Stimulated activated naive B cell treated with anti-CD40 and anti-IgM and Interleukin-4, amounts not matched to agents 10 μg/mL and 1 μg/mL and 100 μg/mL, for 72 hours (primary cell): ENCODE results near the gene GABRB3.

Experiments
- ATAC-seq, 2 donors: fragments of 150-1000 bp; cut with Tn5 transposase; replicated peaks; 2 replicates each; pipeline ENCODE4 v1.10.0; 2021; ENCODE audit warnings: moderate library complexity in 1 of 2
- DNase-seq: peaks from one replicate; pipeline ENCODE4 v3.0.0; 2021
- H3K27ac Mint-ChIP-seq: one replicate; pipeline ENCODE4 v1.8.0; 2022; ENCODE audit warnings: mild to moderate bottlenecking, mixed read lengths
- H3K27me3 Mint-ChIP-seq, 2 donors: one replicate each; pipeline ENCODE4 v1.8.0; 2022; ENCODE audit warnings: mixed read lengths in 2 of 2
- H3K36me3 Mint-ChIP-seq, 2 donors: one replicate each; pipeline ENCODE4 v1.8.0; 2022; ENCODE audit warnings: mixed read lengths in 2 of 2, mild to moderate bottlenecking in 1 of 2
- H3K4me1 Mint-ChIP-seq, 2 donors: one replicate each; pipeline ENCODE4 v1.8.0; 2022; ENCODE audit warnings: mixed read lengths in 2 of 2, mild to moderate bottlenecking in 1 of 2
- H3K4me3 Mint-ChIP-seq, 2 donors: one replicate each; pipeline ENCODE4 v1.8.0; 2022; ENCODE audit warnings: mild to moderate bottlenecking in 2 of 2, mixed read lengths in 2 of 2, moderate library complexity in 1 of 2
- H3K9me3 Mint-ChIP-seq, 2 donors: one replicate each; pipeline ENCODE4 v1.8.0; 2022; ENCODE audit warnings: mixed read lengths in 2 of 2, mild to moderate bottlenecking in 1 of 2

Gene GABRB3

DNA sequence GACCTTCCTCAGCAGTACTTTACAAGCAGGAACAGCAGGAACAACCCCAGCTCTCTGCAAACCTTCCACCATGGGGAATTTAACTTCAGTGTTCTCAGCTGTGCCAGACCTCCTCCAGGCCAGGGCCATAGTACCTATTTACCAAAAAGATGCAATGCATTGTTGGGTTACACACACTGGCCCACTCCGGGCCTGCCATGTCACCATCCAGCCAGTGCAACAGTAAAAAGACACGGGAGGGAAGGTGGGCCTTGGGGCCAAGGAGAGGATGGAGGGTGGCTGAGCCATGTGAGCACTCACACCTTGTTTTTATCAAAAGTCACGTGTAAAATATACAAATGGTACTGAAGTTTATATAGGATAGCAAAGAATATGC lies 157.0 kb downstream of the GABRB3 start:
- Mint-ChIP-seq H3K27me3 (no peaks in the 10 kb centered on the region), H3K4me3 (no peak overlapping the region), H3K27ac (no peak overlapping the region), H3K9me3 (peaks cover 4 to 5% of the 10 kb centered on the region in 2 donors), H3K4me1 (no peaks in the 10 kb centered on the region), H3K36me3 (no peaks in the 10 kb centered on the region)
- DNase-seq, result no peak
- ATAC-seq, result no peak

DNA sequence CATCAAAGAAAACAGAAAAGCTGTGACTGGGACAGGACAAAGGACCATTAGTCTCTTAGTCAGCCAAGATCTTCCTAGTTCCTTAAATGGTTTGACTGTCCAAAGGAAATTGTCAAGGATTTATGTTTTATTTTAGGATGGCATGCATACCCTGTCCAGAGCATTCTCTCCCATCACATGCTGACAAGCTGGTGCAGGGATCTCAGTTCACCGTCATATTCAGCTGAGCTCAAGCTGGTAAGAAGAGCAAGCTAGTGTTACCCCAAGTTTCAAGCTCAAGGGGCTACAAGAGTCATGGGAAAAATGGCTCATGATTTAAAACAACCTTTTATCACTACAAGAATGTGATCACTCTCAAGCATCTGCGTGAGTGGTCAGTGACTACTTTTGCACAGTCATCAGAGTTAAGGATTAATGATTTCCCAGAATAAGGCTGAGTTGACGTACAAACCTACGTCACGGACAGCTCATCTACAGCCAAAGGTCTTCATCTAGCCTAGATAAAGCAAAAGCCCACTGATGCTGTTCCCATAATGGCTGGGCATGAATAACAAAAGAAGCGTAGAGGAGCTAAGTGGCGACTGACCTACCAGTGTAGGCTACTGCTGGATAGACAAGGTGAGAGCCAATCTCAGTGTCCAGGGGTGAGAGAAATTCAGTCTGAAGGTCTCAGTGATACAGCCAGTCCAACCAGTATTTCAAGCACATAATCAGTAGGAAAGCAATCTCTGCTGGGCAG lies 157.5 kb downstream of the GABRB3 start:
- Mint-ChIP-seq H3K36me3 (no peaks in the 10 kb centered on the region), H3K4me3 (no peak overlapping the region), H3K27ac (no peak overlapping the region), H3K9me3 (peaks cover 5 to 6% of the 10 kb centered on the region in 2 donors), H3K4me1 (no peaks in the 10 kb centered on the region), H3K27me3 (no peaks in the 10 kb centered on the region)
- ATAC-seq (no peak), DNase-seq (no peak)

DNA sequence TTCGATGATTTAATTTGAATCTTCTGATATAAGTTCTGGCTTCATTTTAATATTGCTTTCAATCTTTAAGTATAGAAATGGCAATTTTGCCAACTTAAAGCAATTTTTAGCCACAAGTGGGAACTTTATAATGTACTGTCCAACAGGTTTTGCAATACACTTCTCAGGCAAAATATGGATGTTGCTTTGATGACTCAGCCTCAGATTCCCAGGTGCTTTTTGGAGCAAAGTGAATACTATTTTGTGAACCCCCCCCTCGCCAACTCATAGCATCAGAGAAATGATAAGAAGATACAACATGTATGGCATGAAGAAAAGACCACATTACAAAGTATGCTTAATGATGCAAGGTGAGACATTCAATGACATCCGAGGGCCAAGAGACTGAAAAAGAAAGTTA lies 158.1 kb downstream of the GABRB3 start:
- peaks cover 0 to 2% of the 10 kb centered on the region in 2 donors for H3K36me3 Mint-ChIP-seq
- no peak overlapping the region for H3K4me3 Mint-ChIP-seq
- H3K4me1 Mint-ChIP-seq, result no peaks in the 10 kb centered on the region
- no peak overlapping the region for H3K27ac Mint-ChIP-seq
- peaks cover 9 to 11% of the 10 kb centered on the region in 2 donors for H3K9me3 Mint-ChIP-seq
- no peaks in the 10 kb centered on the region for H3K27me3 Mint-ChIP-seq
- DNase-seq, result no peak
- ATAC-seq, result no peak

DNA sequence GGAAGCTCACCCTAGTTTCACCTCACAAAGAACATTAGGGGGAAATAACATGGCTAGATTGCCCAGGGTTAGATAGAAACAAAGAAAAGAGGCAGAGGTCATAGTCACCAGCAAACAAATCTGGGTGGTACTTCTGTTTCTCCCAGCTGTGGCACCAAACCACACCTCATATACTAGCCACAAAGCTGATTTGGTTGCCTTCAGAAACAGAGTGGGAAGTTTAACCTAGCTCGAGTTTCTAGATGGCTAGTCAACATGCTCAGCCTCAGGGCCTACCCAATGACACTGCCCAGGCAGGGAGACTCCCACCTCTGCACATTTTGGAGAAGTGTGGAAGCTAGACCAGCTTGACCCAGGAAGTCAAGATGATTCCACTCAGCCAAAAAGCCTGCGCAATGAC lies 174.2 kb downstream of the GABRB3 start:
- no peaks in the 10 kb centered on the region for H3K36me3 Mint-ChIP-seq
- no peak overlapping the region for H3K27ac Mint-ChIP-seq
- DNase-seq (no peak), ATAC-seq (no peak)
- no peaks in the 10 kb centered on the region for H3K4me1 Mint-ChIP-seq
- no peak overlapping the region for H3K4me3 Mint-ChIP-seq
- no peaks in the 10 kb centered on the region for H3K27me3 Mint-ChIP-seq
- peaks cover 25 to 26% of the 10 kb centered on the region in 2 donors for H3K9me3 Mint-ChIP-seq

DNA sequence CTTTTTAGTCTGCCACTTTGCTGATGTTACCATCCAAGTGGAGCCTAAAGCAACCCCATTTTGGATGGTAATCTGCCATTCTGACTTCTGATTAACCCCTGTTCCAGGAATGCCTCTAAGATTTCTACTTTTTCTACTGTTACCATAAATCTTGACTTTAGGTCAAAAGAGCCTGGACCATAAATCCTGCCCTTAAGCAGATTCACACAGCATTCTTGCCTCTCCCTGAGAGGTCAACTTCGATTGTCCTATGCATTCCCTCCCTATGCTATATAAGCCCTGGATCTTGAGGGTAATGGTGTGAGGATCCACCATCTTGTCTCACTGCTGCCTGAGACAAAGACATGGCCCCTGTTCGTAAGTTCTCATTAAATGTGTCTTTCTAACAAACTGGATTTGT lies 177.3 kb downstream of the GABRB3 start:
- Mint-ChIP-seq H3K4me3 (no peak overlapping the region), H3K36me3 (no peaks in the 10 kb centered on the region), H3K9me3 (peaks cover 19 to 20% of the 10 kb centered on the region in 2 donors), H3K27me3 (no peaks in the 10 kb centered on the region), H3K4me1 (no peaks in the 10 kb centered on the region), H3K27ac (no peak overlapping the region)
- DNase-seq (no peak), ATAC-seq (no peak)

DNA sequence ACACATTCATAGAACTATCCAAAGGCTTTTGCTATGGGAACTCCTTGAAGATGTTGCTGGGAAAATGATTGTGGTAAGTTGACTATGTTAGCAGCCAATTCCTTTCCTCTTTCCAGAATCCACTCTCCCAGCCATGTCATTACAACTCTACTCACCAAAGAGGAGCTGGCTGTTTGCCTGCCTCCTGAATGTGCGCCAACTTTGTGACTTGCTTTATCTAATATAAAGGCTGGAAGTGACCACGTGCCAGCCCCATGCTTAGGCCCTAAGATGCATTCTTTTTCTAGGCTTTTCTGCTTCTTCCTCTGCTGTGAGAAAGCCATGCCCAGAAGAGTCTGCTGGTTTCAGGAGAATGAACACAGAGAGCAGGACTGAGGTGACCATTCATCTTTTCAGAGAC lies 182.2 kb downstream of the GABRB3 start:
- Mint-ChIP-seq H3K4me3 (no peak overlapping the region), H3K9me3 (peaks cover 8% of the 10 kb centered on the region in 2 donors), H3K27me3 (no peaks in the 10 kb centered on the region), H3K36me3 (no peaks in the 10 kb centered on the region), H3K4me1 (no peaks in the 10 kb centered on the region), H3K27ac (no peak overlapping the region)
- ATAC-seq, result no peak
- no peak for DNase-seq

DNA sequence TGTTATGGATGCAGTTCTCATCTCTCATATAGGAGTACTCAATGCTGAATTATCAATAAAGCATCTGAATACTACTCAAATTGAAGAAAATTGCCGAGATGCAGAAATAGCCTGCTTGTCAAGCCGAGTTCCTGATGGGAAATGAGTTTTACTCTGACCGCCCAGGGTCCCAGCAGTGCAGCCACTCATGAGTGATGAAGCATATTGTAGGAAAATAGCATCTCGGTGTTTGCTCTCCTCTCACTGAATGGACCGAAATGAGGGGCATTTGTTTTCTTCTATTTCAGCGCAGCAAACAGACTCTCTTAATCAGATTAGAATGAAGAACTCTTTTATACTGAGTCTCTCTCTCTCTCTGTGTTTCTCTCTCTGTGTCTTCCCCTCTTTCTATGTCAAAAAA lies 190.0 kb downstream of the GABRB3 start:
- peaks cover 7 to 13% of the 10 kb centered on the region in 2 donors for H3K9me3 Mint-ChIP-seq
- ATAC-seq, result no peak
- no peak overlapping the region for H3K4me3 Mint-ChIP-seq
- no peaks in the 10 kb centered on the region for H3K4me1 Mint-ChIP-seq
- no peak overlapping the region for H3K27ac Mint-ChIP-seq
- no peaks in the 10 kb centered on the region for H3K27me3 Mint-ChIP-seq
- H3K36me3 Mint-ChIP-seq, result no peaks in the 10 kb centered on the region
- DNase-seq, result no peak

DNA sequence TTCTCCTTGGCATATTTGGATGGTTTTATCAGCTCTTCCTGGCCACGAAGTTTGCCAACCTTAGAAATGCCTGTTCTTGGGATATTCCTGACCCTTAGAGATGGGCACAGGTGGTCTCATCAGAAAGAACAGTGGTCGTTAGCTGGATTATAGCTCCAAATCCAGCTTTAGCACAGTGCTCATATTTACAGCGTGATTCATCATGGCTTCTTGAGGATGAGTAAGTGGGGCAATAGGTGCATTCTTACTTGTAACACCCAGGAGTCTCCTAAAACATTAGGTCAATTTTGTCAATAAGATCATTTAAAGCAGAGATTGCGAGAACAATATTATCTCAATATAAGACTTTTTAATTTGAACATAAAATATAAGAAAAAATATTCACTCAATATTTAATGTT lies 191.9 kb downstream of the GABRB3 start:
- Mint-ChIP-seq H3K4me1 (no peaks in the 10 kb centered on the region), H3K9me3 (peaks cover 3 to 14% of the 10 kb centered on the region in 2 donors), H3K36me3 (no peaks in the 10 kb centered on the region), H3K4me3 (no peak overlapping the region), H3K27me3 (no peaks in the 10 kb centered on the region), H3K27ac (no peak overlapping the region)
- ATAC-seq (no peak), DNase-seq (no peak)

DNA sequence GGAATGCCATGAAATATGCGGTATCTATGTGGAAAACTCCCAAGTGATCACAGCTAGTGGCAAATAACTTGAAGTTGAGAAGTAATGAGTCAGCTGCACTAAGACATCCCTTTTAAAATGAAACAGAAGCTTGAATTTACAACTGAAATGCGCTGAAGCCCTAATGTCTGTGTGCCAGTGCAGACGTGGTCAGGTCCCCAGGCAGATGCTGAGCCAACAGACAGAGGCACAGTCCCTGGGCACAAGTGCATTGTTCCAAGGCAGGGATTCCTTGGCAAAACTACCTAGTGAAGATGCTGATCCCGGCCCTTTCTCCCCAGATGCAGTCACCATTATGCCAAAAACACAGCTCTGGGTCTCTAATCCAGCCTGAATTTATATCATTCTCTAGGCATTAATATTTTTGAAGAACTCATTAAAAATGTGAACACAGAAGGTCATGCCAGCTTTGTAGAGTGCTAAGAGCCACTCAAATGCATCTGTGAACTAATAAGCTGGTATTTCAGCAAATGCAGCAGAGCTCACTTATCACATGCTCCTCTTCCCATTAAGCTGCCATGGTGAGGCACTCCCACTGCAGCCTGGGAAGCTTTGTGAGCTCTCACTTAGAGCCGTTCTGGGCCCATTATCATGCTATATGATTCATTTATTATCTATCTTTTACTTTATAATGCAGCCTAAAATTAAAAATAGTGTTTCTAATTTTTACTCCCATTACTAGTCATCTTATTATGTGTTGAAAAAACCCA lies 200.1 kb downstream of the GABRB3 start:
- Mint-ChIP-seq H3K36me3 (no peaks in the 10 kb centered on the region), H3K27ac (no peak overlapping the region), H3K9me3 (peaks cover 4 to 9% of the 10 kb centered on the region in 2 donors), H3K27me3 (no peaks in the 10 kb centered on the region), H3K4me3 (no peak overlapping the region), H3K4me1 (no peaks in the 10 kb centered on the region)
- ATAC-seq (no peak), DNase-seq (no peak)

DNA sequence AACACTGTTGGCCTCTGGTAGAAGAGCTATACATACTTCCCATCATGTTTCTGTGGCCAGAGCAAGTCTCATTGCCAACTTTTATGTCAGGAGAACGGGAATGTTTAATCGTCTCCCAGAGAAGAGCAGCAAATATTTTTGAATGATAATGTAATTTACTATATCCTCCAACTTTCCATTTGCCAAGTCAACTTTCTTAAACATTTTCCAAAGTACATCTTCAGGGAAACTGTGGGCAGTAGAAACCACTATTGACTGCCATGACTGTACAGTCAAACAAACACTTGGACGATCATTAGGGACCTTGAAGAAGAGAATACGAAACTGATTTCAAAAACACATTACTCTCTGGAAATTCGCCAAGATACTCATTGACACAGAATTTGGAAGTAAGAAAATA lies 201.5 kb downstream of the GABRB3 start:
- ATAC-seq (no peak), DNase-seq (no peak)
- Mint-ChIP-seq H3K4me1 (no peaks in the 10 kb centered on the region), H3K27ac (no peak overlapping the region), H3K9me3 (peaks cover 4 to 5% of the 10 kb centered on the region in 2 donors), H3K27me3 (no peaks in the 10 kb centered on the region), H3K36me3 (no peaks in the 10 kb centered on the region), H3K4me3 (no peak overlapping the region)

DNA sequence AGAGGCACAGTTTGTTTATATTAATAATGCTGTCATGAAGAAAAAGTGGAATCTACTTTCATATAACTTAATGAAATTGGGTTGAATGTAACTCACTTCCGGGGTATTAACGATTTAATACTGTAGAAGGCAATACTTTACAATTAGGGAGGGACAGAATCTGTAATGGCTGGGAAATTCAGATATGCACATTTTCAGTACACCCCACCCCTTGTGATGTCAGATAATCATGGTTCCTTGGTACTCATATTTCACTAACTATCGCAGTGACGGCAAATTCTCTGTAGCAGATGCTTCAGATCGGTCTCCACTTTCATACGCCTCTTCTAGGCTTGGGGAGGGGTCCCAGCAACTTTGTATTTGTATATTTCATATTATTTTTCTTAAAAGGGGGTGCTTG lies 207.3 kb downstream of the GABRB3 start:
- no peak overlapping the region for H3K4me3 Mint-ChIP-seq
- H3K27me3 Mint-ChIP-seq, result no peaks in the 10 kb centered on the region
- H3K9me3 Mint-ChIP-seq, result peaks cover 0 to 7% of the 10 kb centered on the region in 2 donors
- no peak overlapping the region for H3K27ac Mint-ChIP-seq
- no peak for ATAC-seq
- H3K4me1 Mint-ChIP-seq, result no peaks in the 10 kb centered on the region
- H3K36me3 Mint-ChIP-seq, result no peaks in the 10 kb centered on the region
- no peak for DNase-seq

DNA sequence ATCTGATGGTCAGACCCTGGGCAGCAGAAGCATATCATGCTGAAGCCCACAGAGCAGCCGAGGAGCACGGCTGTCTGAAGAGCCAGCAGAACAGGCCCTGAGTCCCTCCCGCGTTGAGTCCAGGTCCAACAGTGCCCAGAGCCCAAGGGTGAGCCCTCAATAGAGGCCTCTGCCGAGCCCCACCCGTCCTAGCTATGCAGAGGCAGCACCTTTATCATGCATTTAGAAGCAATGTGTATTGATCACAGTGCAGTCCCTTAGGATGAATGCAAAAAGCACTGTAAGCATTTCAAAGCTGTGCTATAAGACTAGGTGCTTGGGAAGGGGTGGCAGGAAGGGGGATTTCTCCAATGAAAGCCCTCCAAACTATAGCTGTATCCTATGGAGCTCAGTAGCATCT lies 208.5 kb downstream of the GABRB3 start:
- Mint-ChIP-seq H3K4me3 (no peak overlapping the region), H3K4me1 (no peaks in the 10 kb centered on the region), H3K27ac (no peak overlapping the region), H3K27me3 (no peaks in the 10 kb centered on the region), H3K9me3 (peaks cover 0 to 9% of the 10 kb centered on the region in 2 donors), H3K36me3 (no peaks in the 10 kb centered on the region)
- ATAC-seq (no peak), DNase-seq (no peak)

DNA sequence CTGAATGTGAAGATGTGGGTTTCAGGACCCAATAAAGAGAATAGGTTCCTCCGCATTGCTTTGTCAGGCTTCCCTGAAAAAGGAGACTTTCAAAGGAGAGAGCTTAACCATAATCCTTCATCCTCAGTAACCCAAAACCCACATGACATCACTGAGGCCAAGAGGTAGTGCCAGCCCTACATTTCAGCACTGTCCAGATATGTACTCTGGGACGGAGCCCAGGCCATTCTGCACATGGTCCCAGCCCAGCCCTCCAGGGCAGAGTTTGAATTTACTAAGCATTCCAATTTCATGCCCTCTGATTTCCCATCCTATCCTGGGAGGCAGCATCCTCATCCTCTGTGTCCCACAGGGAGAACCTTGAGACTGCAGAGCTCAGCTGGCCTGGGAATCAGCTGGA lies 210.5 kb downstream of the GABRB3 start:
- H3K27me3 Mint-ChIP-seq, result no peaks in the 10 kb centered on the region
- peaks cover 4 to 11% of the 10 kb centered on the region in 2 donors for H3K9me3 Mint-ChIP-seq
- no peak for ATAC-seq
- H3K4me1 Mint-ChIP-seq, result no peaks in the 10 kb centered on the region
- H3K36me3 Mint-ChIP-seq, result no peaks in the 10 kb centered on the region
- H3K27ac Mint-ChIP-seq, result no peak overlapping the region
- H3K4me3 Mint-ChIP-seq, result no peak overlapping the region
- DNase-seq, result no peak

DNA sequence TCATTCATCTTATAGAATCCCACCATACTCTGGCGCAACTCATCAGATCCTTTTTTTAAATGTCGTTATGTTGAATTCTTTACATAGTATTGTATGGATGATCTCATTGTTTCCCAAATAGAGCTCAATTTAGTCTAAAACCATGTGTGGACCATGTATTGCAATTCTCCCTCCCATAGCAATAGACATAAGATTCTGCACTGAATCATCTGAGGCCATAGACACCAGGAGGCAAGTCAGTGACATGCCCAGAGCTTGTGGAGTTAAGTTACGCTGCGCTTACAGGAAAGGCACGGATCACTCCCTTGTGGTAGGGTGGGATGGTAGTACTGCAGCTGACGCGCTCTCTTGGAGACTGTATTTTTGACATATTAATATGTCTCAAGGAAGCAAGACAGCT lies 211.0 kb downstream of the GABRB3 start:
- H3K4me1 Mint-ChIP-seq, result no peaks in the 10 kb centered on the region
- peaks cover 4 to 11% of the 10 kb centered on the region in 2 donors for H3K9me3 Mint-ChIP-seq
- no peak overlapping the region for H3K4me3 Mint-ChIP-seq
- H3K27me3 Mint-ChIP-seq, result no peaks in the 10 kb centered on the region
- ATAC-seq (no peak), DNase-seq (no peak)
- H3K36me3 Mint-ChIP-seq, result no peaks in the 10 kb centered on the region
- no peak overlapping the region for H3K27ac Mint-ChIP-seq

DNA sequence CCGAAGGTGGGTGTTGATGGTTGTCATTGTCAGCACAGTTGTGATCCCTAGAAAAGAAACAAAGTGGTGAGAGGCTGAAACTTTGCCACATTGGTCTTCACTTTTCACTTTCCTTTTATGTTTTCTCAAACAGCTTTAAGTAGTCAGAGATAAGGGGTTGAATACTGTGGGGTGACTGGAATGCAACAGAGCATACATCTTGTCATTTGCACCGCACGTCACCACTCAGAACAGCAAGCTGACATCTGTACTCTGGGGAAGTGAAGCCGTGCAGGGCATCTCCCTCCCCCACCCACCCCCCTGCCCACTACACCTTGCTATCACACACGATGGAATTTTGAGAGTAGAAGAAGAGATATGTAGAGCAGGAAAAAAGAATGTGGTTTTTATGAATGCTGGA lies 211.7 kb downstream of the GABRB3 start:
- DNase-seq (no peak), ATAC-seq (no peak)
- Mint-ChIP-seq H3K4me3 (no peak overlapping the region), H3K36me3 (no peaks in the 10 kb centered on the region), H3K9me3 (peaks cover 4 to 14% of the 10 kb centered on the region in 2 donors), H3K27me3 (no peaks in the 10 kb centered on the region), H3K4me1 (no peaks in the 10 kb centered on the region), H3K27ac (no peak overlapping the region)
